Fibroblast of pulmonary artery (primary cell): ENCODE results near the gene OS9.
"Not testable (repeated sequence)": the region's sequence is repeated elsewhere in the genome, so short reads cannot be mapped to it uniquely, and the experiment has no call there.

Experiments used
- DNase-seq: peaks from one replicate; pipeline ENCODE4 v3.0.0-alpha.2; 2010; ENCODE audit warnings: low read depth
- H3K4me3 ChIP-seq: replicated peaks from 2 replicates; pipeline ENCODE4 v1.5.1; 2011; ENCODE audit warnings: low read depth, mild to moderate bottlenecking, control low read depth, low read length, moderate library complexity
- CTCF ChIP-seq: IDR thresholded peaks from 2 replicates; pipeline ENCODE4 v1.5.1; 2011; ENCODE audit warnings: mild to moderate bottlenecking, control low read depth, low read length, inconsistent platforms; ENCODE audit errors: missing control alignments

The OS9 gene

GRCh38 chr12:57697076-57697475 is 3.1 kb downstream of the OS9 start:
- no peak for DNase-seq
- no peak overlapping the region for H3K4me3 ChIP-seq
- TF ChIP-seq CTCF = no peak

GRCh38 chr12:57698414-57698813 is 4.5 kb downstream of the OS9 start:
- DNase-seq = no peak
- no peak for TF ChIP-seq CTCF
- no peak overlapping the region for H3K4me3 ChIP-seq

GRCh38 chr12:57700317-57700716 is 6.4 kb downstream of the OS9 start:
- TF ChIP-seq CTCF = no peak
- no peak overlapping the region for H3K4me3 ChIP-seq
- DNase-seq = no peak

- no peak for DNase-seq
- no peak overlapping the region for H3K4me3 ChIP-seq
- TF ChIP-seq CTCF = no peak
Observed at GRCh38 chr12:57707250-57707649, 13.3 kb downstream of the OS9 start.

- H3K4me3 ChIP-seq = no peak overlapping the region
- no peak for TF ChIP-seq CTCF
- DNase-seq = no peak
Observed at GRCh38 chr12:57708296-57708695, 14.4 kb downstream of the OS9 start.

GRCh38 chr12:57712701-57713100 is 18.8 kb downstream of the OS9 start:
- DNase-seq = no peak
- no peak overlapping the region for H3K4me3 ChIP-seq
- no peak for TF ChIP-seq CTCF

GRCh38 chr12:57713209-57713608 is 19.3 kb downstream of the OS9 start:
- no peak for DNase-seq
- TF ChIP-seq CTCF = no peak
- H3K4me3 ChIP-seq = no peak overlapping the region

- H3K4me3 ChIP-seq, DNase-seq: not testable (repeated sequence)
Observed at GRCh38 chr12:57715036-57715748, 21.3 kb downstream of the OS9 start.
